Measurements from ENCODE around the gene LGALS16.
"Not testable (repeated sequence)": the region's sequence is repeated elsewhere in the genome, so short reads cannot be mapped to it uniquely, and the experiment has no call there.

LGALS16 gene

DNA sequence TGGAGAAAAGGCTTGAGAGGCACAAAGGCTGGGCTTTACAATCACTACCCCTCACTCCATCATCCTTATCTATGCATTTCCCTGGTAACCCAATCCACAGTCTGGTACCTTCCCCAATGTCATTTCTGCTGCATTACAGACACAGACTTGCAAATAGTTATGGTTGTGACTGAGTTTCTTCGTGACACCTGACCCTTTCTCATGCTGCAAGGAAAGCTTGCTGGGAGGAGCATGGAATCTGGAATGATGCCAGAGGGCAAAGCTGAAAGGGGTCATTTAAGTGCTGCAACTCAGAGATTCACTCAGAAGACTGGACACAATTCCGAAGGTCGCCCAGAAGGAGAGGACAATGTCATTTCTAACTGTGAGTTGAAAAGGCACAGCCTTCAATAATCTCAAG lies at the start of gene LGALS16:
TSS of gene LGALS16 (plus strand) at position 301 of the 400 bp plus-strand sequence. CDS start at position 350, 49 bp downstream.
- no peak for DNase-seq

GRCh38 chr19:39607021-39607420 lies 48.7 kb upstream of the LGALS16 start:
- DNase-seq = no peak

DNA sequence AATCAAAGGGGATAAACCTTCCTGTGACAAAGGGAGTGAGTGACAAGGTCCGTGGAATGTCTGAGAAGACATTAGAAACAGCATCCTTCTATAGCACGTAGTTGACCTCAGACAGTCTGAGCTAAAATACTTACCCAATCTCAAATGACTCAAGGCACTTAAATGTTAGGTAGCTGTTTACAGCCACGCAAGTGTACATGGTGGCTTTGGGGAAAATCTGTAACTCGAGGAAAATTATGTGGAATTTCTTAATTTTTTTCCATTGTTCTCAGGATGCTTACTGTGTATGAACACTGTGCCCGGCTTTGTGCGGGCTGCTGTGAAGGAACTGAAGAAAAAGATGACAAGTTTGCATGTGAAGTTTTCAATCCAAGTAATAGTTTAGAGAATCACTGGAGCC lies 48.2 kb upstream of the LGALS16 start:
- DNase-seq = no peak

- DNase-seq = no peak
Observed at GRCh38 chr19:39613597-39613996, 42.1 kb upstream of the LGALS16 start.

DNA sequence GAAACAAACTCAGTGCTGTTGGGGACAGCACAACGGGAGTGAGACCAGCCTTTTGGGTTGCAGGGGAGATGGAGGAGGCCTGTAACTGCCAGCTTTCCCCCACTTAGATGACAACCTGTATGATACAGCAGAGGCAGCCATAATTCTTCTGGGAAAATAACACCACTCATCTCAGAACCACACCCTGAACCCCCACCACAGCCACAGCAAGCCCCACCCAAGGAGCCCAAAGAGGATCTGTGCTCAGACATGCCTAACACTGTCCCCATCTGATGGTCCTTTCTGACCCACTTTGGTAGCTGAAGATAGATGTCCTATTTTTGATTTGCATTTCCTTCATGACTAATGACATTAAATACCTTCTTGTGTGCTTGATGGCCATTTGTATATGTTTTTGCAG lies 38.0 kb upstream of the LGALS16 start:
- no peak for DNase-seq

DNA sequence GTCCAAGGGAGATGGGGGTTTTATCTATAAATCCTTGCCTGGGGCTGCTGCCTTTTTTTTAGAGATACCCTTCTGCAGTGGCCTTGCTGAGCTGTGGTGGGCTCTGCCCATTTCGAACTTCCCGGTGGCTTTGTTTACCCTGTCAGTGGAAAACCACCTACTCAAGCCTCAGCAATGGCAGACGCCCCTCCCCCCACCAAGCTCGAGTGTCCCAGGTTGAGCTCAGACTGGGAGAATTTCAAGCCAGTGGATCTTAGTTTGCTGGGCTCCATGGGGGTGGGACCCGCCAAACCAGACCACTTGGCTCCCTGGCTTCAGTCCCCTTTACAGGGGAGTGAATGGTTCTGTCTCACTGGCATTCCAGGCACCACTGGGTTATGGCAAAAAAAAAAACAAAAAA lies 31.8 kb upstream of the LGALS16 start:
- DNase-seq = no peak

DNA sequence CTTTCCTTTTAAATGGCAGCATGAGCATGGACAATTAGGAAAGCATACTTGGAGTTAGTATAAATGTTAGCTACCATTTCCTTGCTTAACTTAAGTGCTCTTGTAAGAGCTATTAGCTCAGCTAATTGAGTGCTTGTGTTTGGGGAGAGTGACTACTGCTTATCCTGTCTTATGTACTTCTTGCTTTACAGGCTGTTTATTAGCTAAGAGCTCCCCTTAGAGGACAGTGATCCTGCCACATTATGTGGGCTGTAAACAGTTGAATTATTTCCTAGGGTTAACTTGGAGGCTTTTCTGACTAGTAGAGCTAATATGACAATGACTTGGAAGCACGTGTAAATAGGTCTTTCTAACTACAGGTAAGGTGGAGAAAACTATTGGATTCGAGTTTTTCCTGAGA lies 28.1 kb upstream of the LGALS16 start:
- DNase-seq = not testable (repeated sequence)

- DNase-seq = no peak
Observed at GRCh38 chr19:39631178-39631577, 24.5 kb upstream of the LGALS16 start.

- DNase-seq = no peak
Observed at GRCh38 chr19:39631626-39632025, 24.1 kb upstream of the LGALS16 start.

DNA sequence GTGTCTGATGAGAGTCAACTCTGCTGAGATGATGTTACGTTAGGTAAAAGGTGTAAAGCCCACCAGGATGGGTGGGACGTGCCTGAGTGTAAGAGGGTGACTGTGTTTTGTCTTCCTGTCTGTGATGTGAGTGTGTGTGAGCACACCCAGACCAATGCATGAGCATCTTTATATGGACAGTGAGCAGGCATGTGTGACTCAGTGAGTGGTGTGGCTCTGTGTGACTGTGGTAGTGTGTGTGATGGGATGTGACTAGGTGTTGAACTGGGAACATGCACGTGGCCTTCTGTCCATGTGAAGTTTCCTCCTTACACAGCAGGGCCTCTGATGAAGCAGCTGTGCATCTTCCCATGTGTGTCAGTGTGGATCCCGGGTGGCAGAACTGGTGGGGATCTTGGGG lies 17.8 kb upstream of the LGALS16 start:
- no peak for DNase-seq

- no peak for DNase-seq
Observed at GRCh38 chr19:39641773-39642172, 13.9 kb upstream of the LGALS16 start.

DNA sequence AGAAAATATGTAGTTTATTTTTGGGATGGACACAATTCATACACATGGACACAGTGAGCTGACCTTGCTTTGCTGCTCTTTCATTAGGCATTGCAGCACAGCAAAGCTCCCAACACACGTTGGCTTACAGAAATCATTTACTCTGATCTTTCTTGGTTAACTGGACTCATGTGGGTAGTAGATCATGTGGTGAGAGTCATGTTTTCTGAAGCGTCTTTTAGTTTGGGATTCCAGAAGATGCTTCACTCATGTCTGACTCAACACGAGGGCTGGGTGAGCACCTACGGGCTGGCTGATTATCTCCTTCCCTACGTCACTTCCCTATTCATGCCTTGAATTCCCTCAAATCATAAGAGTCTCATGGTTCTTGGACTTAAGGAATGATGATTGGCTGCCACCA lies 12.1 kb upstream of the LGALS16 start:
- DNase-seq = no peak

- peak in 1 of 4 experiments; percentile 6 for DNase-seq
Observed at GRCh38 chr19:39645800-39646411, 9.8 kb upstream of the LGALS16 start.

DNA sequence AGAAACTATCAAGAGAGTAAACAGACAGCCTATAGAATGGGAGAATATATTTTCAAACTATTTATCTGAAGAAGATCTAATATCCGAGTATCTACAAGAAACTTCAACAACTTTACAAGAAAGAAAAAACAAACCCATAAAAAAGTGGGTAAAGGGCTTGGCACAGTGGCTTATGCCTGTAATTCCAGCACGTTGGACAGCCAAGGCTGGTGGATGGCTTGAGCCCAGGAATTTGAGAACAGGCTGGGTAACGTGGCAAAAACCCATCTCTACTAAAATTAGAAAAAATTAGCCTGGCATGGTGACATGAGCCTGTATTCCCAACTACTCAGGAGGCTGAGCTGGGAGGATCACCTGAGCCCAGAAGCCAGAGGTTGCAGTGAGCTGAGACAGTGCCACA lies 7.8 kb upstream of the LGALS16 start:
- no peak for DNase-seq

GRCh38 chr19:39659791-39660190 lies 4.1 kb downstream of the LGALS16 start:
- DNase-seq = no peak

GRCh38 chr19:39660661-39661060 lies 4.9 kb downstream of the LGALS16 start:
- no peak for DNase-seq

GRCh38 chr19:39661565-39661964 lies 5.9 kb downstream of the LGALS16 start:
- no peak for DNase-seq

GRCh38 chr19:39669860-39670259 lies 14.1 kb downstream of the LGALS16 start:
- DNase-seq = not testable (repeated sequence)

- no peak for DNase-seq
Observed at GRCh38 chr19:39670998-39671397, 15.3 kb downstream of the LGALS16 start.

- peak in 3 of 4 experiments; percentile 3 to 6 (median 5) for DNase-seq
Observed at GRCh38 chr19:39671739-39672363, 16.1 kb downstream of the LGALS16 start.

DNA sequence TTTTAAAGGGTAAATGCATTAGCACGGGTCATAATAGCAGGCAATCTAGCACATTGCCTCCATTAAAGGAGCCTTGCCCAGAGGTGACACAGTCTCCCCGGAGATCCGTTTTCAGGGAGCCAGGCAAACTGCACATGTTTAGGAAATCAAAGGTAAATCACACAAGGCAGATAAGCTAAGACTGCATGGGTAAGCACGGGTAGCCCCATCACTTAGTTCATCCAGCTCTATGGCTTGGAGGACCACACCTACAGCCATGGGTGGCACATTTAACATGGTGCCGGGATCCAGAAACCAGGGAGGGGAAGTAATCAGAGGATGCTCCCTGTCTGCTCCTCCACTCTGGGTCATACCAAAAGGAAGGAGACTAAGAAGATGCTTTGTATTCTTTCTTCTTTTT lies 16.8 kb downstream of the LGALS16 start:
- DNase-seq = no peak

DNA sequence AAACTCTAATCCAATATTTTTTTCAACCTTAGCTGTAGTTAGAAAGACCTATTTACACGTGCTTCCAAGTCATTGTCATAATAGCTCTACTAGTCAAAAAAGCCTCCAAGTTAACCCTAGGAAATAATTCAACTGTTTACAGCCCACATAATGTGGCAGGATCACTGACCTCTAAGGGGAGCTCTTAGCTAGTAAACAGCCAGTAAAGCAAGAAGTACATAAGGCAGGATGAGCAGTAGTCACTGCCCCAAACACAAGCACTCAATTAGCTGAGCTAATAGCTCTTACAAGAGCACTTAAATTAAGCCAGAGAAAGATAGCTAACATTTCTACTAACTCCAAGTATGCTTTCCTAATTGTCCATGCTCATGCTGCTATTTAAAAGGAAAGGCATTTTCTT lies 18.1 kb downstream of the LGALS16 start:
- not testable (repeated sequence) for DNase-seq

- DNase-seq = no peak
Observed at GRCh38 chr19:39676004-39676403, 20.3 kb downstream of the LGALS16 start.

DNA sequence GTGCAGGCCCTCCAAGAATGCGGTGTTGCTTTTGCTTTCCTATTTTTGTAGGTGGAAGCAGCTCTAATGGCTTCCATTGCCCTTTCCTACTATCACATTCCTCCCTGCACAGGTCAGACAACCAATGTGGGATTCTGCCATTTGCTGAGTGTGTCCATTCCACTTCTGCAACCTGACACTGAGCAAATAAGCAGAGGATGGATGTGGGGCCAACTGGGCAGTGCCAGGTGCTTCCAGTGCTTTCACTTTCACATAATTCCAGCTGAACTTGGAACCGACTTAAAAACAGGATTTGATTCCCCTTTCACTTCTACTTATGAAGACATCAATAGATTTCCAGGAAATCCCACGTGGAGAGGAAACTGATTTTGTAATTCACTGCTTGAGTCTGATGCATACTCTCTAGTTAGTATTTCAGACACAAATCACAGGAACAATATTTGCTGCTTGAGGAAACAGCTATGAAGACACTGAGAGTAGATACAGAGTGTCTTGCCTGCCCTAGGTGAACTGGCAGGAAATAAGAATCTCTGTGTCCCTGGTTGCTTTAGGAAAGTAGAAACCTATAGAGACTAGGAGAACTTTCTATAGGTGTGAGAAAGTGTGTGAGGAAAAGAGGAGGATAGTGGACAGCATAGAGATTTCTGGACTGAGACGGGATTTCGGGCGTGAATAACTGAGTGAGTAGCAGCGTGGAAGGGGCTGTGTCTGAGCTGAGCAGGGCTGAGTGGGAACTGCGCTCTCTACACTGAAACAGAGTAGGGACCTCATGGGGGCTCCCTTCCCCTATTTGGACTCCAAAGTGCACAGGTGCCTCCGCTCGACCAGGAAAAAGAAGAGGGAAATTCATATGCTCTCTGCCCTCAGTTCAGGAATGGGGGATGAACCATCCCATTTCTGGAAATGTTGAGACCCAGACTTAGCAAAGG lies 22.5 kb downstream of the LGALS16 start:
- no peak for DNase-seq

All from activated CD4-positive, CD25-positive, alpha-beta regulatory T cell (primary cell).